ENCODE data around the gene ZNF362. TPM values are rescaled to one million over a fixed set of nuclear protein-coding genes. Genes with fewer than 3 reads are reported as not detected.

The ZNF362 gene
- polyA plus RNA-seq, 2 donors, result 6.8 to 13.3 TPM

DNA sequence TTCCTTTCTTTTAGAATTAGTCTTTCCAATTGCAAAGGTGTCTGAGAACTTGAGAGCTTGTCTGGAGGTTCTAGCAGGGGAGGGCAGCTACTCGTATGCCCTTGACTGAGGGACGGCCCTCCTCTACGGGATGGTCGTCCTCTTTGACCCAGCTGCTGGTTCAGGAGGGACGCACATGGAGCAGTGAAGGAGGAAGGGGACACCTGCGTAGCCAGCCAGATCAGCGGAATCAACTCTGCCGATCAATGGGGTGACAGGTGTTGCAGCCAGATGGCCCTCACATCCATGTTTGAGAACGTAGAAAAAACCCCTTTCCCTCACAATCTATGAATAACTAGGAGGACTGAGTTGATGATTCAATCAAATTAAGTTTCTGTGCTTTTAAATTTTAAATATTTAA is 80.3 kb downstream of the ZNF362 start:
- no peak overlapping the region for H3K27ac ChIP-seq (ENCODE audit: low read depth in 2 of 2, low read length in 1 of 2)
- WGBS, 2 donors, result 74 to 80% methylated on average over 9 of the region's 9 CpGs

GRCh38 chr1:33337441-33337840 is 81.1 kb downstream of the ZNF362 start:
- Histone ChIP-seq H3K4me1 (ENCODE audit: control insufficient read depth in 2 of 2, insufficient read depth in 2 of 2, low read length in 1 of 2) (peaks cover 12 to 30% of the 10 kb centered on the region in 2 donors), H3K27me3 (ENCODE audit: control insufficient read depth in 1 of 2, insufficient read depth in 2 of 2, low read length in 2 of 2) (no peaks in the 10 kb centered on the region), H3K27ac (ENCODE audit: low read depth in 2 of 2, low read length in 1 of 2) (peak overlapping the region; percentile 11 to 75), H3K36me3 (ENCODE audit: control insufficient read depth in 2 of 2, insufficient read depth in 2 of 2, low read length in 1 of 2) (peaks cover 0 to 2% of the 10 kb centered on the region in 2 donors), H3K4me3 (ENCODE audit: low read depth in 1 of 2, low read length in 2 of 2) (no peak overlapping the region), H3K9me3 (ENCODE audit: control insufficient read depth in 2 of 2, insufficient read depth in 1 of 2, low read depth in 1 of 2, low read length in 1 of 2) (no peaks in the 10 kb centered on the region)
- 83 to 86% methylated on average over 6 of the region's 6 CpGs for WGBS, 2 donors

More for the DNA sequence above, 80.3 kb downstream of the ZNF362 start:
- Histone ChIP-seq H3K27me3 (ENCODE audit: control insufficient read depth in 1 of 2, insufficient read depth in 2 of 2, low read length in 2 of 2) (no peaks in the 10 kb centered on the region), H3K9me3 (ENCODE audit: control insufficient read depth in 2 of 2, insufficient read depth in 1 of 2, low read depth in 1 of 2, low read length in 1 of 2) (no peaks in the 10 kb centered on the region), H3K4me3 (ENCODE audit: low read depth in 1 of 2, low read length in 2 of 2) (no peak overlapping the region), H3K36me3 (ENCODE audit: control insufficient read depth in 2 of 2, insufficient read depth in 2 of 2, low read length in 1 of 2) (peaks cover 0 to 10% of the 10 kb centered on the region in 2 donors), H3K4me1 (ENCODE audit: control insufficient read depth in 2 of 2, insufficient read depth in 2 of 2, low read length in 1 of 2) (peaks cover 8 to 29% of the 10 kb centered on the region in 2 donors)

DNA sequence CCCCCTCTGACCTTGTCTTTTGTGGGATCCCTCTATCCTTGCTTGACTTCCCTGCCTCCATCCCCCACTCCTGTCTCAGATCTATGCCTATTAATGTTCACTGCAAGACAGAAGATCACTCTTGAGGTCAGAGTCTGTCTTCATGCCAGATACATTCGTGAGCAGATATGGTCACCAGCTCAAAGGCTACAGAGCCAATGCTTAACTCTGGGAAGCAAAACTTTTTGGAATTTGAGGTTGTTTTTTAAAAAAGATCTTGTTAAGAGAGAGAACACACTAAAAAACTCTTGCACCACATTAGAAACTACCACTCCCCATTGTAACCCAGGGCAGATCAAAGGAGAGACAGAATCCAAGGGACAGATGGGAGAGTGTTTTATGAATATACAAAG is 81.8 kb downstream of the ZNF362 start:
- 22 to 27% methylated on average over 1 of the region's 1 CpG for WGBS, 2 donors
- Histone ChIP-seq H3K27ac (ENCODE audit: low read depth in 2 of 2, low read length in 1 of 2) (peak overlapping the region; percentile 89 to 91), H3K4me3 (ENCODE audit: low read depth in 1 of 2, low read length in 2 of 2) (no peak overlapping the region), H3K9me3 (ENCODE audit: control insufficient read depth in 2 of 2, insufficient read depth in 1 of 2, low read depth in 1 of 2, low read length in 1 of 2) (no peaks in the 10 kb centered on the region), H3K4me1 (ENCODE audit: control insufficient read depth in 2 of 2, insufficient read depth in 2 of 2, low read length in 1 of 2) (peaks cover 13 to 34% of the 10 kb centered on the region in 2 donors), H3K27me3 (ENCODE audit: control insufficient read depth in 1 of 2, insufficient read depth in 2 of 2, low read length in 2 of 2) (no peaks in the 10 kb centered on the region), H3K36me3 (ENCODE audit: control insufficient read depth in 2 of 2, insufficient read depth in 2 of 2, low read length in 1 of 2) (no peaks in the 10 kb centered on the region)

DNA sequence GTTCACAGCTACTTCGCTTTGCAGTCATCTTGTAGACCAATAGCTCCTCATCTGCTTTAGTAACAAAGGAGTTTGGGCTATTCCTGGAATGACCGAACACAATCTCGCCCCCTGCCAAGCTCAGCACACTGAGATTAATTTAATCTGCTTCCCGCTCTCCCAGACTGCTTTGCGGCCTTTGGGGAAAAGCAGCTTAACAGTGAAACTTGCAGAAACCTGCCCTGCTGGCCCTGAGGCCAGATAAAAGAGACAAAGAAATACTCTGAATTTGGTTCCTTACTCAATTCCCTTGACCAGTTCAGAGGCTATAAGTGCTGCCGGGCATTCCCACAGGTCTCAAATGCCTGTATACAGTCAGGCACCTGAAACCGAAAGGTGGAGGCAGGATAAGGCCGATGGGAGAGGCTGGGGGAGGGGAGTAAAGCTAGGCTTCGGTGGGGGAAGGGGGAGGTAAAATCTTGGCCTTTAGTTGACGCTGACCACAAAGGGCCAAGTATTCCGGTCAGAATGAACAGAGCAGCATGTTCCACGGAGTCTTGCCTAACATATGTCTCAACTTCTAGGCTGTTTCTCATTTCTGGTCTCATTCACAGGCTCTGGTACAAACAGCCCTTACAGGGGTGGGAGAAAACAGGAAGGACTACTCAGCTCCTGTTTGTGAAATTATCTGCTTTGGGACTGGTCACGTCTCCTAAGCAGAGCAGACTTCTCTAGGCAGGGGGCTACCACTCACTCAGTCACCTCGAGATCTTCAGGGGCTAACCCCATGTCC is 82.3 kb downstream of the ZNF362 start:
- Histone ChIP-seq H3K27me3 (ENCODE audit: control insufficient read depth in 1 of 2, insufficient read depth in 2 of 2, low read length in 2 of 2) (no peaks in the 10 kb centered on the region), H3K36me3 (ENCODE audit: control insufficient read depth in 2 of 2, insufficient read depth in 2 of 2, low read length in 1 of 2) (no peaks in the 10 kb centered on the region), H3K4me1 (ENCODE audit: control insufficient read depth in 2 of 2, insufficient read depth in 2 of 2, low read length in 1 of 2) (peaks cover 13 to 34% of the 10 kb centered on the region in 2 donors), H3K4me3 (ENCODE audit: low read depth in 1 of 2, low read length in 2 of 2) (no peak overlapping the region), H3K9me3 (ENCODE audit: control insufficient read depth in 2 of 2, insufficient read depth in 1 of 2, low read depth in 1 of 2, low read length in 1 of 2) (no peaks in the 10 kb centered on the region), H3K27ac (ENCODE audit: low read depth in 2 of 2, low read length in 1 of 2) (peak overlapping the region; percentile 89 to 91)
- 22 to 23% methylated on average over 14 of the region's 14 CpGs for WGBS, 2 donors

- H3K4me3 ChIP-seq (ENCODE audit: low read depth in 1 of 2, low read length in 2 of 2), result no peak overlapping the region
- 47 to 56% methylated on average over 2 of the region's 2 CpGs for WGBS, 2 donors
- peaks cover 13 to 32% of the 10 kb centered on the region in 2 donors for H3K4me1 ChIP-seq (ENCODE audit: control insufficient read depth in 2 of 2, insufficient read depth in 2 of 2, low read length in 1 of 2)
- peak overlapping the region; percentile 89 to 91 for H3K27ac ChIP-seq (ENCODE audit: low read depth in 2 of 2, low read length in 1 of 2)
- no peaks in the 10 kb centered on the region for H3K36me3 ChIP-seq (ENCODE audit: control insufficient read depth in 2 of 2, insufficient read depth in 2 of 2, low read length in 1 of 2)
- no peaks in the 10 kb centered on the region for H3K27me3 ChIP-seq (ENCODE audit: control insufficient read depth in 1 of 2, insufficient read depth in 2 of 2, low read length in 2 of 2)
- no peaks in the 10 kb centered on the region for H3K9me3 ChIP-seq (ENCODE audit: control insufficient read depth in 2 of 2, insufficient read depth in 1 of 2, low read depth in 1 of 2, low read length in 1 of 2)
Observed at GRCh38 chr1:33339413-33339812, 83.1 kb downstream of the ZNF362 start.

- peak overlapping the region; percentile 38 to 51 for H3K27ac ChIP-seq (ENCODE audit: low read depth in 2 of 2, low read length in 1 of 2)
- no peaks in the 10 kb centered on the region for H3K36me3 ChIP-seq (ENCODE audit: control insufficient read depth in 2 of 2, insufficient read depth in 2 of 2, low read length in 1 of 2)
- no peak overlapping the region for H3K4me3 ChIP-seq (ENCODE audit: low read depth in 1 of 2, low read length in 2 of 2)
- 67 to 69% methylated on average over 6 of the region's 6 CpGs for WGBS, 2 donors
- H3K9me3 ChIP-seq (ENCODE audit: control insufficient read depth in 2 of 2, insufficient read depth in 1 of 2, low read depth in 1 of 2, low read length in 1 of 2), result no peaks in the 10 kb centered on the region
- no peaks in the 10 kb centered on the region for H3K27me3 ChIP-seq (ENCODE audit: control insufficient read depth in 1 of 2, insufficient read depth in 2 of 2, low read length in 2 of 2)
- H3K4me1 ChIP-seq (ENCODE audit: control insufficient read depth in 2 of 2, insufficient read depth in 2 of 2, low read length in 1 of 2), result peaks cover 16 to 32% of the 10 kb centered on the region in 2 donors
Observed at GRCh38 chr1:33341190-33341589, 84.9 kb downstream of the ZNF362 start.

DNA sequence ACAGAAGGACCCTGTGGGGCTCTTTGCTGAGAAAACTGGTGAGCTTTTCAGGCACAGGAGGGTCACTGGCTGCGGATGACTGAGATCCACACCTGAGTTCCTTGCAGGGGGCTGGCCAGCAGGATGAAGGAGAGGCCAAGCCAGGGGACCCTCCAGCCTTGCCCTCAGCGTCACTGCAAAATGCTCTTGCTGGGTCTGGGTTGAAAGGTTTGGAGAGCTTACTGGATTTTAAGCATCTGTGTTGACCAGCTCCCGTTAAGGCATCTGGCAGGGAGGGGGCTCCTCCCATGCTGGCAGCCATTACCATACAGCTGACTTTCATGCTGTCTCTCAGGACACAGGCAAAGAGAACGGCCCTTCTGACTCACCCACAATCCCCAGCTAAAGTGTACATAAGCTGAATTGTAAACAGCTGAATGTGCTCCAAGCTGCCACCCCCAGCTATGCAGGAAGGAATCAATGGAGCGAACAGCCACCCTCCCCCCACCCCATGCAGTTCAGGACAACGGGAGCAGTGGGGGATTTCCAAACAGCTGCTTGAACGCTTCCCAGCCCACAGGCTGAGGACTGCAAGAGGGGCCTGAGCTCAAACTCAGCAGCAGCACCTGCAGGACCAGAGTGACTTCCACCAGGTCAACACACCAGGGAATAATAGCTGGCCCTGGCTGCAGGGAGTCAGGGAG is 85.9 kb downstream of the ZNF362 start:
- no peaks in the 10 kb centered on the region for H3K27me3 ChIP-seq (ENCODE audit: control insufficient read depth in 1 of 2, insufficient read depth in 2 of 2, low read length in 2 of 2)
- WGBS, 2 donors, result 16 to 27% methylated on average over 7 of the region's 7 CpGs
- H3K4me1 ChIP-seq (ENCODE audit: control insufficient read depth in 2 of 2, insufficient read depth in 2 of 2, low read length in 1 of 2), result peaks cover 16 to 32% of the 10 kb centered on the region in 2 donors
- H3K36me3 ChIP-seq (ENCODE audit: control insufficient read depth in 2 of 2, insufficient read depth in 2 of 2, low read length in 1 of 2), result peaks cover 0 to 2% of the 10 kb centered on the region in 2 donors
- peak overlapping the region in 1 of 2 donors; percentile 9 for H3K4me3 ChIP-seq (ENCODE audit: low read depth in 1 of 2, low read length in 2 of 2)
- peak overlapping the region; percentile 68 to 70 for H3K27ac ChIP-seq (ENCODE audit: low read depth in 2 of 2, low read length in 1 of 2)
- no peaks in the 10 kb centered on the region for H3K9me3 ChIP-seq (ENCODE audit: control insufficient read depth in 2 of 2, insufficient read depth in 1 of 2, low read depth in 1 of 2, low read length in 1 of 2)

DNA sequence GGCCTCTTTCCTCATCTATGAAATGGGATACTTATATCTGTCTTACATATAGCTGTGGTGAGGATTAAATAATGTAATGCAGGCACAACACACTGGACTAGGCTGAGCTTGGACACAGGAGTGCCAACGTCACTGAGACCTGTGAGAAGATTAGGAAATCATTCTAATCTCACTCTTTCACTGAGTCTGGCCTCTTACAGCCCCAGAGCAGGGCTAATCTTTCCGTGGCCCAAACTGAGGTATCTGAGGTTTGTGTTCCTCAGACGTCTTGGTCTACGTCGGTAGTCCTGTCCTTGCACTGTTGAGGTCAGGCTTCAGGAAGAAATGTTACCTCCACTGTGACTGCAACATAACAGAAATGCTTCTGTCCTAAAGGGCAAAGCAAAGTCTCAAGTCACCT is 87.2 kb downstream of the ZNF362 start:
- Histone ChIP-seq H3K27ac (ENCODE audit: low read depth in 2 of 2, low read length in 1 of 2) (peak overlapping the region; percentile 29 to 47), H3K36me3 (ENCODE audit: control insufficient read depth in 2 of 2, insufficient read depth in 2 of 2, low read length in 1 of 2) (peaks cover 0 to 2% of the 10 kb centered on the region in 2 donors), H3K4me3 (ENCODE audit: low read depth in 1 of 2, low read length in 2 of 2) (no peak overlapping the region), H3K27me3 (ENCODE audit: control insufficient read depth in 1 of 2, insufficient read depth in 2 of 2, low read length in 2 of 2) (no peaks in the 10 kb centered on the region), H3K4me1 (ENCODE audit: control insufficient read depth in 2 of 2, insufficient read depth in 2 of 2, low read length in 1 of 2) (peaks cover 17 to 35% of the 10 kb centered on the region in 2 donors), H3K9me3 (ENCODE audit: control insufficient read depth in 2 of 2, insufficient read depth in 1 of 2, low read depth in 1 of 2, low read length in 1 of 2) (no peaks in the 10 kb centered on the region)
- WGBS, 2 donors, result 51 to 59% methylated on average over 5 of the region's 5 CpGs

- H3K4me1 ChIP-seq (ENCODE audit: control insufficient read depth in 2 of 2, insufficient read depth in 2 of 2, low read length in 1 of 2), result peaks cover 15 to 25% of the 10 kb centered on the region in 2 donors
- H3K4me3 ChIP-seq (ENCODE audit: low read depth in 1 of 2, low read length in 2 of 2), result no peak overlapping the region
- peaks cover 0 to 2% of the 10 kb centered on the region in 2 donors for H3K36me3 ChIP-seq (ENCODE audit: control insufficient read depth in 2 of 2, insufficient read depth in 2 of 2, low read length in 1 of 2)
- H3K9me3 ChIP-seq (ENCODE audit: control insufficient read depth in 2 of 2, insufficient read depth in 1 of 2, low read depth in 1 of 2, low read length in 1 of 2), result no peaks in the 10 kb centered on the region
- no peaks in the 10 kb centered on the region for H3K27me3 ChIP-seq (ENCODE audit: control insufficient read depth in 1 of 2, insufficient read depth in 2 of 2, low read length in 2 of 2)
- H3K27ac ChIP-seq (ENCODE audit: low read depth in 2 of 2, low read length in 1 of 2), result peak overlapping the region; percentile 18 to 20
- 33 to 49% methylated on average over 2 of the region's 2 CpGs for WGBS, 2 donors
Observed at GRCh38 chr1:33344896-33345560, 88.7 kb downstream of the ZNF362 start.

Measured in esophagus (tissue), 2 donors.